ENCODE results near the gene MYBPH. TPM values are rescaled to one million over a fixed set of nuclear protein-coding genes. Genes with fewer than 3 reads are reported as not detected.

The MYBPH gene
- total RNA-seq, 5 donors from 2014 or later (not counting 1 experiment from before 2014, with no cell fraction given), result not detected

DNA sequence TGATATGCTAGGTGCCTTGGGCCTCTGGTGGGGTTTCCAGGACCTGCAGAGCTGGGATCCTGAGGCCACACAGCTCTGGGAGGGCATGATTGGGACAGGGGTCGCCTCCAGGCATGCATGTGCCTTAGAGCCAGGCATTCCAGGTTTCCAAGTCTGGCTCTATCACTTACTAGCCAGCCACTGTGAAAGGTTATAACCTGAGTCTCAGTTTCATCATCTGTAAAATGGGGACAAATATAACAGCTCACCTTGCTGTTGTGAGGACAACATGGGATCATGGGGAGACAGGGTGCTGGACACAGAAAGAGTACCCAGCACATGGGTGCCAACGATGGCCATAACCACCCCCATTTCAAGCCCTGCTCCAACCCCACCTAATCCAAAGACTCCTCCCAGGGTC, 8.2 kb upstream of the MYBPH start:
- H3K27ac ChIP-seq (ENCODE audit: low read length), result no peak overlapping the region
- peaks cover 0 to 22% of the 10 kb centered on the region in 2 experiments for H3K27me3 ChIP-seq (replicated peaks in 1 of 2; ENCODE audit: control insufficient read depth in 2 of 2, extremely low read depth in 1 of 2, insufficient read depth in 2 of 2, low read length in 1 of 2)
- Mint-ChIP-seq H3K4me3 (no peak overlapping the region), H3K36me3 (no peaks in the 10 kb centered on the region), H3K4me1 (peaks cover 0 to 3% (median 0%) of the 10 kb centered on the region in 3 donors), H3K27me3 (peaks cover 0 to 8% of the 10 kb centered on the region in 2 donors), H3K9me3 (no peaks in the 10 kb centered on the region), H3K27ac (no peak overlapping the region)
- DNase-seq, result no peak
- WGBS (ENCODE audit: insufficient coverage), result no CpG with 5 or more reads among the region's 2 CpGs
- H3K4me3 ChIP-seq (ENCODE audit: control insufficient read depth in 1 of 2, extremely low read depth in 1 of 2, low read length in 1 of 2), result no peak overlapping the region
- CTCF ChIA-PET, result interaction anchor here in 1 of 2 donors (0.6 kb wide), 1 partner anchor 32 kb away, joined by 3 read pairs; no protein-coding TSS in a partner anchor
- no peak for ATAC-seq (replicated peaks in 1 of 4)
- no peaks in the 10 kb centered on the region for H3K9me3 ChIP-seq
- H3K36me3 ChIP-seq (ENCODE audit: control insufficient read depth in 2 of 2, extremely low read depth in 1 of 2, insufficient read depth in 1 of 2, low read length in 1 of 2), result no peaks in the 10 kb centered on the region
- POLR2A ChIA-PET, result no interaction called here
- H3K4me1 ChIP-seq (ENCODE audit: control insufficient read depth in 1 of 2, extremely low read depth in 1 of 2, insufficient read depth in 2 of 2, low read length in 2 of 2), result no peaks in the 10 kb centered on the region

DNA sequence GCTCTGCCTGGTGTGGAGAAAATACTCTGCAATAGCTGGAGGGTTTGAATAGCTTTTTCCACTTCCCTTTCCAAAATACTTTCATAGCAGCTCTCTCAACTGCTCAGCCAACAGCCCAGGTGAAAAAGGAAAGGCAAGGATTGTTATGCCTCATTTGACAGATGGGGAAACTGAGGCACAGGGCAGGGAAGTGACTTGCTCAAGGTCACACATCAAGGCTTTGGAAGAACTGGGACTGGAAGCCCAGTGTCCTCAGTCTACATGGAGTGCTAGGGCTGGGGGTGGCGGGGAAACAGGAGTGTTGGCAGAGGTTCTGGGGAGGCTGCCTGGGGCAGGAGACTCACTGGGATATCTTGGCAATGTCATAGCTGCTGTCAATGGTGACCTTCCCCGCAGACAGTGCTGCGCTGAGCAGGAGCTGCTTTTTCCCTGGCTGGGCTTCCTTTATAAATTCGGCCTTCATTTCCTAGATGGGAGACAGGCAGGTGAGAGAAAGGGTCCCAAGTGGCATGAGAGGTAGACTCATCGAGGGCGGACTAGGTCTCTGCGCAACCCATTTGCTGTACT, 6.8 kb upstream of the MYBPH start:
- ATAC-seq (replicated peaks in 1 of 4), result no peak
- Histone ChIP-seq H3K4me3 (ENCODE audit: control insufficient read depth in 1 of 2, extremely low read depth in 1 of 2, low read length in 1 of 2) (no peak overlapping the region), H3K27me3 (replicated peaks in 1 of 2; ENCODE audit: control insufficient read depth in 2 of 2, extremely low read depth in 1 of 2, insufficient read depth in 2 of 2, low read length in 1 of 2) (peaks cover 0 to 26% of the 10 kb centered on the region in 2 experiments), H3K36me3 (ENCODE audit: control insufficient read depth in 2 of 2, extremely low read depth in 1 of 2, insufficient read depth in 1 of 2, low read length in 1 of 2) (no peaks in the 10 kb centered on the region), H3K27ac (ENCODE audit: low read length) (no peak overlapping the region), H3K4me1 (ENCODE audit: control insufficient read depth in 1 of 2, extremely low read depth in 1 of 2, insufficient read depth in 2 of 2, low read length in 2 of 2) (no peaks in the 10 kb centered on the region), H3K9me3 (no peaks in the 10 kb centered on the region)
- Mint-ChIP-seq H3K4me1 (peaks cover 0 to 3% (median 0%) of the 10 kb centered on the region in 3 donors), H3K27ac (no peak overlapping the region), H3K36me3 (no peaks in the 10 kb centered on the region), H3K9me3 (no peaks in the 10 kb centered on the region), H3K4me3 (no peak overlapping the region), H3K27me3 (peaks cover 0 to 17% of the 10 kb centered on the region in 2 donors)
- DNase-seq, result no peak
- 71% methylated on average over 4 of the region's 7 CpGs for WGBS (ENCODE audit: insufficient coverage)
- ChIA-PET CTCF (no interaction called here), POLR2A (interaction anchor here in 1 of 2 donors (0.6 kb wide), 1 partner anchor 631 kb away, joined by 3 read pairs; no protein-coding TSS in a partner anchor)

DNA sequence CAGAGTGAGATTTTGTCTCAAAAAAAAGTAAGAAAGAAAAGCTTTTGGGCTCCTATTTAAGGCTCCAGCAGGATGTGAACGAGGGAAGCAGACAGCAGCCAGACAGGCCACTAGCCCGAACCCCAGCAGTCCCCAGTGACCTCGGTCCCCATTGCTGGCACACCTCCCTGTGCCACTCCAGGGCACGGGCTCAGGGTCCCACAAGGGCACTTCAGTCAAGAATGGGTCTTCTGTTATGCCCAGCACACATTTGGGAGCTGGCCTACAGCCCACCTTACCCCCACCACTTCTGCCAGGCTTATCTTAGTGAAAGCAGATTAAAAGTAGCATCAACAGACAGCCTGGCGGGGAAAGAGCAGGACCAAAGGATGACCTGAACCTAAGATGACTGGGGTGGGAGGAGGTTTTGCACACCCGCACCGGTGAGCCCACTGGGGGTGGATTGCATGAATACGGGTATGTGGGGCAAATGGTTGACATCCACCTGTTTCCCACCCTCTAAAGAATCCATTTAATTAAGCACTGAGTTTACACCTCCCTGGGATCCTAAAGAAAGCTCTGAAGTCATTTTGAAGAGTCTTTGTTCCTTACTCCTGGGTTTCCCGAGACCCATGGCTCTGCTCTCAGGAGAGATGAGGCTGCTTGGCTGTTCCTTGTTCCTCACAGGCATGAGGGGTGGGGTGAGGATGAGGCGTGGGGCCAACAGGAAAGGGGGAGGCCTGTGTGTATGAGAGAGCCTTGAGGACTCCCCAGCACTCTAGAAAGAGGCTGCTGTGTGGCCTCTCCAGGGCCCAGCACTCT, 6.2 kb upstream of the MYBPH start:
- H3K9me3 Mint-ChIP-seq, result no peaks in the 10 kb centered on the region
- no peak overlapping the region for H3K4me3 Mint-ChIP-seq
- Histone ChIP-seq H3K9me3 (no peaks in the 10 kb centered on the region), H3K4me3 (ENCODE audit: control insufficient read depth in 1 of 2, extremely low read depth in 1 of 2, low read length in 1 of 2) (no peak overlapping the region), H3K36me3 (ENCODE audit: control insufficient read depth in 2 of 2, extremely low read depth in 1 of 2, insufficient read depth in 1 of 2, low read length in 1 of 2) (no peaks in the 10 kb centered on the region), H3K27ac (ENCODE audit: low read length) (no peak overlapping the region), H3K4me1 (ENCODE audit: control insufficient read depth in 1 of 2, extremely low read depth in 1 of 2, insufficient read depth in 2 of 2, low read length in 2 of 2) (no peaks in the 10 kb centered on the region), H3K27me3 (replicated peaks in 1 of 2; ENCODE audit: control insufficient read depth in 2 of 2, extremely low read depth in 1 of 2, insufficient read depth in 2 of 2, low read length in 1 of 2) (peaks cover 0 to 31% of the 10 kb centered on the region in 2 experiments)
- CTCF ChIA-PET, result no interaction called here
- ATAC-seq (replicated peaks in 1 of 4) (no peak), DNase-seq (no peak)
- no peaks in the 10 kb centered on the region for H3K36me3 Mint-ChIP-seq
- H3K4me1 Mint-ChIP-seq, result peaks cover 0 to 3% (median 0%) of the 10 kb centered on the region in 3 donors
- H3K27ac Mint-ChIP-seq, result no peak overlapping the region
- WGBS (ENCODE audit: insufficient coverage), result 60% methylated on average over 7 of the region's 10 CpGs
- H3K27me3 Mint-ChIP-seq, result peaks cover 0 to 17% of the 10 kb centered on the region in 2 donors
- POLR2A ChIA-PET, result no interaction called here

DNA sequence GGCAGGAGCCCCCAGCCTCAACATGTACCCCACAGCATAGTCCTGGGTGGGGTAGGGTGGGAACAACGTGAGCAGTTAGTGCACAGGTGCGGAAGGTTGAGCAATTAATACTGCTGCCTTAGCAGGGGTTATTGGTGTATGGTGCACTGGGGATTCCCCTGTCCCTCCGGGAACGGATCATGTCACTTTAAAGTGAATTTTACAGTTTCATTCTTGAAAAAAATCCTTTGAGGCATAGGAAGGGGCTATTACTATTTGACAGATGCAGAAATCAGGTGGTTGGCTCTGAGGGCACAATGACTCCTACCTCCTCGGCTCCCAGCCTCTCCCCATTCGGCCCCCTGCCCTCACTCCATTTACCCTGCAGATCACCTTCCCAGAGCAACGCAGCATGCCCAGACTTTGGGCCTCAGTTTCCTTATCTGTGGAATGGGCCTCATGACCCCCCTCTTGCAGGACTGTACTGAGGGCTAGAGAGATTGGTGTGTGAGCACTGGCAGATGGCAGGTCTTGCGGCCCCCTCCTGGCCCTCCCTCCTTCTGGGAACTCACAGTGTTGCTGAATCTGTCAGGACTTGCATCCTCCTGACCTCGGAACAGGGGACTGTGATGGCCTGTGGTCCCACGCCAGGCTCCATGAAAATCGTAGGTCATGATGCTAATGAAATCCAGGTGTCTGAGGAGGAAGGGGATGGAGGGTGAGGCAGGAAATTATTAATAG, 5.1 kb upstream of the MYBPH start:
- POLR2A ChIA-PET, result no interaction called here
- Mint-ChIP-seq H3K36me3 (no peaks in the 10 kb centered on the region), H3K27ac (no peak overlapping the region), H3K4me3 (no peak overlapping the region), H3K9me3 (no peaks in the 10 kb centered on the region), H3K27me3 (peaks cover 0 to 12% of the 10 kb centered on the region in 2 donors), H3K4me1 (no peaks in the 10 kb centered on the region)
- H3K27me3 ChIP-seq (replicated peaks in 1 of 2; ENCODE audit: control insufficient read depth in 2 of 2, extremely low read depth in 1 of 2, insufficient read depth in 2 of 2, low read length in 1 of 2), result peaks cover 0 to 37% of the 10 kb centered on the region in 2 experiments
- no peak overlapping the region for H3K27ac ChIP-seq (ENCODE audit: low read length)
- DNase-seq, result no peak
- no peak for ATAC-seq (replicated peaks in 1 of 4)
- WGBS (ENCODE audit: insufficient coverage), result 64% methylated on average over 7 of the region's 11 CpGs
- no peak overlapping the region for H3K4me3 ChIP-seq (ENCODE audit: control insufficient read depth in 1 of 2, extremely low read depth in 1 of 2, low read length in 1 of 2)
- CTCF ChIA-PET, result no interaction called here
- no peaks in the 10 kb centered on the region for H3K9me3 ChIP-seq
- no peaks in the 10 kb centered on the region for H3K36me3 ChIP-seq (ENCODE audit: control insufficient read depth in 2 of 2, extremely low read depth in 1 of 2, insufficient read depth in 1 of 2, low read length in 1 of 2)
- no peaks in the 10 kb centered on the region for H3K4me1 ChIP-seq (ENCODE audit: control insufficient read depth in 1 of 2, extremely low read depth in 1 of 2, insufficient read depth in 2 of 2, low read length in 2 of 2)

DNA sequence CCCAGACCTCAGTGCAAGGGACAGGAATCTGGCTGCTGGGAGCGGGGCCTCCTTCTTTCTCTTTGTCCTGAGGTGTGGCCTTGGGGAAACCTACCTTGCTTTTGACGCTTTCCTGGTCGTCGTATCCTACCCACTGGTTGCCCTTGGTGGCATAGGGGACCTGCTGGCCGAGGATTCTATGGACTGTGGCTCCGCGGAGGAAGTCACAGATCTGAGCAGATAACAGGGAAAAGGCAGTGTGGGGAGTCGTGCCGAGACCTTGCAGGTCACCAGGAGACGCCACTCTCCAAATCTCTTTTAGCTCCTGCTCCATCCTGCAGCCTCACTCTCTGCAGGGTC, 4.0 kb upstream of the MYBPH start:
- H3K27ac ChIP-seq (ENCODE audit: low read length), result no peak overlapping the region
- no peak for ATAC-seq (replicated peaks in 1 of 4)
- H3K4me3 Mint-ChIP-seq, result no peak overlapping the region
- H3K36me3 ChIP-seq (ENCODE audit: control insufficient read depth in 2 of 2, extremely low read depth in 1 of 2, insufficient read depth in 1 of 2, low read length in 1 of 2), result no peaks in the 10 kb centered on the region
- no peaks in the 10 kb centered on the region for H3K9me3 Mint-ChIP-seq
- H3K9me3 ChIP-seq, result no peaks in the 10 kb centered on the region
- no peaks in the 10 kb centered on the region for H3K4me1 ChIP-seq (ENCODE audit: control insufficient read depth in 1 of 2, extremely low read depth in 1 of 2, insufficient read depth in 2 of 2, low read length in 2 of 2)
- H3K27me3 Mint-ChIP-seq, result peaks cover 0 to 14% of the 10 kb centered on the region in 2 donors
- peaks cover 0 to 45% of the 10 kb centered on the region in 2 experiments for H3K27me3 ChIP-seq (replicated peaks in 1 of 2; ENCODE audit: control insufficient read depth in 2 of 2, extremely low read depth in 1 of 2, insufficient read depth in 2 of 2, low read length in 1 of 2)
- POLR2A ChIA-PET, result no interaction called here
- no peak overlapping the region for H3K4me3 ChIP-seq (ENCODE audit: control insufficient read depth in 1 of 2, extremely low read depth in 1 of 2, low read length in 1 of 2)
- 92% methylated on average over 4 of the region's 10 CpGs for WGBS (ENCODE audit: insufficient coverage)
- DNase-seq, result no peak
- H3K4me1 Mint-ChIP-seq, result no peaks in the 10 kb centered on the region
- H3K27ac Mint-ChIP-seq, result no peak overlapping the region
- no peaks in the 10 kb centered on the region for H3K36me3 Mint-ChIP-seq
- CTCF ChIA-PET, result no interaction called here

DNA sequence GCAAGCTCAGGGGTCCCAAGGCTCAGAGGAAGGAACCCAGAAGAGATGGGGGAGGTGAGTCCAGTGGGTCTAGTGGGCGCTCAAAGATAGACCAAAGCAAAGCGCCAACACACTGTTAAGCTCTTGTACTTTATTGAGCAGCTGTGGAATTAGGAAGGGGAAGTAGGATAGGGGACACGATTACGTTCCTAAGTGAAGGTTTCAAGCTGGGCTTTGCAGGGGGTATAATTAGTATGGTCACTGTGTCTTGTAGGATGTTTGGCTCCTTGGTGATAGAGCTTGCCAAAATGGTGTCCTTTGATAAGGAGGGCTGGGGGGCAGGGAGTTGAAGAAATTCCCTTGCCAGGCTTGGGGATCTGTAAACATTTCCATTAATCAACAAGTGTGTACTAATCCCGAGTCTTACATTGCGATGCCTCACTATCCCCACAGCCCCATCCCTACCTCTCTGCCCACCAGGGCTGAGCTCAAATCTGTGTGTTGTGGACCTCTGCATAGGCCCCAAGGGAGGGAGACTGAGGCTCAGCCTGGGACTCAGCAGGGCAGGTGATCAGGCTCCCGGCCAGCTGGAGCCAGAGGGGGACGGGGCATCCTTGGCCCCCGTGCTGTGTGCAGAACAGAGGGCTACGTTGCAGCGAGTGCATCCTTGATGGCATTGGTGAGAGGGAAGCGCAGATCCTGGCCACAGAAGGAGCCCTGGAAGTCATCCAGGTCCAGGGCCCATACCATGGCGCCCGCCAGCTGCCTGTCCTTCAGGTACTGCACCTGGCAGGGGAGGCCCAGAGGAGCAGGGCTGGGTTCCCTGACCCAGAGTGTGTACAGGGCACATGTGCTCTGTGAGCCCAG, 3.4 kb upstream of the MYBPH start:
- peaks cover 0 to 14% of the 10 kb centered on the region in 2 donors for H3K27me3 Mint-ChIP-seq
- no peaks in the 10 kb centered on the region for H3K9me3 ChIP-seq
- H3K36me3 Mint-ChIP-seq, result no peaks in the 10 kb centered on the region
- ChIA-PET CTCF (no interaction called here), POLR2A (no interaction called here)
- WGBS (ENCODE audit: insufficient coverage), result 91% methylated on average over 12 of the region's 14 CpGs
- DNase-seq (no peak), ATAC-seq (replicated peaks in 1 of 4) (no peak)
- no peak overlapping the region for H3K27ac ChIP-seq (ENCODE audit: low read length)
- H3K9me3 Mint-ChIP-seq, result no peaks in the 10 kb centered on the region
- no peaks in the 10 kb centered on the region for H3K36me3 ChIP-seq (ENCODE audit: control insufficient read depth in 2 of 2, extremely low read depth in 1 of 2, insufficient read depth in 1 of 2, low read length in 1 of 2)
- no peak overlapping the region for H3K27ac Mint-ChIP-seq
- no peak overlapping the region for H3K4me3 ChIP-seq (ENCODE audit: control insufficient read depth in 1 of 2, extremely low read depth in 1 of 2, low read length in 1 of 2)
- H3K27me3 ChIP-seq (replicated peaks in 1 of 2; ENCODE audit: control insufficient read depth in 2 of 2, extremely low read depth in 1 of 2, insufficient read depth in 2 of 2, low read length in 1 of 2), result peaks cover 0 to 45% of the 10 kb centered on the region in 2 experiments
- no peaks in the 10 kb centered on the region for H3K4me1 ChIP-seq (ENCODE audit: control insufficient read depth in 1 of 2, extremely low read depth in 1 of 2, insufficient read depth in 2 of 2, low read length in 2 of 2)
- H3K4me3 Mint-ChIP-seq, result no peak overlapping the region
- H3K4me1 Mint-ChIP-seq, result no peaks in the 10 kb centered on the region

Data from T-cell (primary cell).